H54 (cell line): ENCODE results near the gene LRRK2.

Source experiments
- DNase-seq: peaks from one replicate; pipeline ENCODE4 v3.0.0; 2011; ENCODE audit warnings: low spot score, mixed read lengths; ENCODE audit not compliant: insufficient read length
- FAIRE-seq: peaks from 3 replicates; lab custom pipeline; 2011; peaks lifted over from hg19 to GRCh38; lab: Jason Lieb, UNC
- POLR2A ChIP-seq: IDR thresholded peaks from 2 replicates; pipeline ENCODE4 v1.6.1; 2011; ENCODE audit warnings: low read depth, mild to moderate bottlenecking, low read length

The LRRK2 gene

DNA sequence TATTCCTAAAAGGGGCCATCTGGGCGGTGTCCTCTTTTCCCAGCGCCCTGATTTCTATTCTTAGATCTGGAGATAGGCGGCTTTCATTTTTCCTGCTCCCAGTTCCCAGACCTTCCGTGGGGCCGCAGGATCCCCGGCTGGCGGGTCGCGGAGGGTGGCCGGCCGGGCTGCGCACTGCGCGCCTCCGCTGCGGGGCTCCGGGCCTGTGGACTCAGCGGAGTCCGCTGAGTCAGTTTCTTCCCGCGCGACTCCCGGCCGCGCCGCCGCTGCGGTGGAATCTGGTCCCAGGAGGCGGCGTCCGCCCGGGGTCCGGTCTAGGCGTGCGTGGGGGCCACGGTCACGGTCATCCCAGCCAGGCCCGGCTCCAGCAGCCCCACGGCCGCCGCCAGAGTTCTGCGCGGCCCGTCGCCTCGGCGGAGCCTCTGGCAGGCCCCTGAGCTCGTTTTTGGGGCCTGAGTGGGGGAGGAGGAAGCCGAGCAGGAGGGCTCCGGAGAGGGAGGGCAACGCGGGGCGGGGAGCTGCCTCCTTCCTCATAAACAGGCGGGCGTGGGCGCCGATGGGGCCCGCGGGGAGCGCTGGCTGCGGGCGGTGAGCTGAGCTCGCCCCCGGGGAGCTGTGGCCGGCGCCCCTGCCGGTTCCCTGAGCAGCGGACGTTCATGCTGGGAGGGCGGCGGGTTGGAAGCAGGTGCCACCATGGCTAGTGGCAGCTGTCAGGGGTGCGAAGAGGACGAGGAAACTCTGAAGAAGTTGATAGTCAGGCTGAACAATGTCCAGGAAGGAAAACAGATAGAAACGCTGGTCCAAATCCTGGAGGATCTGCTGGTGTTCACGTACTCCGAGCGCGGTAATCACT is at the start of gene LRRK2:
Gene LRRK2 (plus strand): TSS at position 559 of the 853 bp plus-strand sequence. CDS start 135 bp downstream, at position 694.
- FAIRE-seq (no peak), DNase-seq (peak; percentile 36)
- TF ChIP-seq POLR2A = peak; percentile 34; the same call in 1 of the 2 replicates

DNA sequence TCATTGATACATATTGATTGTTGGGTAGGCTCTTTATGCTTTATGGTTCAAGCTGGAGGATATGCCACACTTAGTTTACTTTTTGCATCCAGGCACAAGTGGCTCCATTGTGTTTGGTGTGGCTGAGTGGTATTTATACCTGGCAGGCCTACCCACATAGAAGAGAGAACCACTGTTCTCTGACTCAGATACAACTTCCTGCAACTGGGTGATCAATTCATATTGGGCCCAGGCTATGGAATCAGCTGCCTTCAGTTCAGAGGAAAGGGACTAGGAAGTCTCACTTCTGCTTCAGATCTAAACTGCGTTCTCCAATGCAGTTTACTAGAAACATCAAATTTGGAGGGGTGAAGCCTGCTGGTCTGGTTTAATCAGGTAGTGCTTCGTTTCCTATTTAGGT is 49.8 kb upstream of the LRRK2 start:
- FAIRE-seq (no peak), DNase-seq (no peak)
- no peak for TF ChIP-seq POLR2A

DNA sequence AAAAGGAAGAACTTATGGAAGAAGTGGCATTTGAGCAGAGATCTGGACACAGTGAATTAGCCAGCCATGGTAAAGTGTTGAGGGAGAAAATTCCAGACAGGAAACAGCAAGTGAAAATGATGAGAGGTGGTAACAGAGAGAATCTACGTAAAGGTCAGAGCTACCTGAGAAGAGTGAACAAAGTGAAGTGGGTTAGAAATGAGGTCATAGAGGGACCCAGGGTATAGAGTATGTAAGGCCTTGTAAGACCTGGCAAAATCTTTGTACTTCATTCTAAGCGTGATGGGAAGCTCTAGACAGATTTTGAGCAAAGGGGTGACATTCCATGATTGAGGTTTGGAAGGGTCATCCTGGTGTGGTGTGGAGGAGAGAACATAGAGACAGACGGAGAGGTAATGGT is 49.3 kb upstream of the LRRK2 start:
- FAIRE-seq = no peak
- TF ChIP-seq POLR2A = no peak
- no peak for DNase-seq

DNA sequence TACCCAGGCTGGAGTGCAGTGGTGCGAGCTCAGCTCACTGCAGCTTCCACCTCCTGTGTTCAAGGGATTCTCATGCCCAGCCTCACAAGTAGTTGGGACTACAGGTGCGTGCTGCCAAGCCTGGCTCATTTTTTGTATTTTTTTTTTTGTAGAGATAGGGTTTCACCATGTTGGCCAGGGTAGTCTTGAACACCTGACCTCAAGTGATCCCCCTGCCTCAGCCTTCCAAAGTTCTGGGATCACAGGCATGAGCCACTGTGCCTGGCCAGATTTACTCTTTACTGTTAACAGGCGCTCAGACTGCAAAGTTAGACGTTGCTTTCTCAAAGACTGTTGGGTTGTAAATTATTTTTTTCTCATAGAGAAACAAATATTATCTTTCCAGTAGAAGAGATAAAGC is 46.1 kb upstream of the LRRK2 start:
- no peak for DNase-seq
- no peak for TF ChIP-seq POLR2A
- no peak for FAIRE-seq

DNA sequence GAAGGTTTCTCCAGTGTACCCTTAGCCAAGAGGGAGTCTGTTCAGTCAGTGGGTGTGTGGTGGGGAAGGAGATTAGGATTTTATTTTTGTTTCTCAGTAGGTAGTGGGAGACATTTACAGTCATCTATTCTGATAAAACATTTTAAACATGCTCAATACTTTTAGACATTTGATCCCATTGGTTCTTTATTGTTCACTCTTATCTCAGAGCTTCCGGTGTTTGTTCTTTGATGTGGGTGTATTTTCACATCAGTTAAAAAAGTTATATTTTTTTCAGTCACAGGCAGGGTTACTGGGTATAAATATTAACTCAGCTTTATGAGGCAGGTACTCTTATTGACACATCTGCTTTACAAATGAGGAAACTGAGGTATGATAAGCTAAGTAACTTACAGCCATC is 43.3 kb upstream of the LRRK2 start:
- TF ChIP-seq POLR2A = no peak
- FAIRE-seq (no peak), DNase-seq (no peak)

DNA sequence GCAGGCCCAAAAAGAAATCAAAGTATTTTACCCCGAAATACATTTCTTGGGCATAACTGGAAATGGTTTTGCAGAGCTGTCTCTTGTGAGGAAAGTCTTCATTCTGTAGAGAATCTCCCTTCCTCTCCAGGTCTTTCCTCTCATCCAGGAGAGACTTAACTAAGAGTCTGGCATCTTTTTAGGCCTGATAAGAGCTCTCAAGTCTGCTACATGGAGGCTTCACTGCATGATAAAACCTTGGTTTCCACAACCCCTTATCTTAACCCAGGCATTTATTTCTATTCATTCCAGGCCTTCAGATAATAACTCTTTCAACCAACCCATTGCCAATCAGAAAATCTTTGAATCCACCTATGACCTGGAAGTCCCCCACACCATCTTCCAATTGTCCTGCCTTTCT is 41.1 kb upstream of the LRRK2 start:
- FAIRE-seq (no peak), DNase-seq (no peak)
- no peak for TF ChIP-seq POLR2A

DNA sequence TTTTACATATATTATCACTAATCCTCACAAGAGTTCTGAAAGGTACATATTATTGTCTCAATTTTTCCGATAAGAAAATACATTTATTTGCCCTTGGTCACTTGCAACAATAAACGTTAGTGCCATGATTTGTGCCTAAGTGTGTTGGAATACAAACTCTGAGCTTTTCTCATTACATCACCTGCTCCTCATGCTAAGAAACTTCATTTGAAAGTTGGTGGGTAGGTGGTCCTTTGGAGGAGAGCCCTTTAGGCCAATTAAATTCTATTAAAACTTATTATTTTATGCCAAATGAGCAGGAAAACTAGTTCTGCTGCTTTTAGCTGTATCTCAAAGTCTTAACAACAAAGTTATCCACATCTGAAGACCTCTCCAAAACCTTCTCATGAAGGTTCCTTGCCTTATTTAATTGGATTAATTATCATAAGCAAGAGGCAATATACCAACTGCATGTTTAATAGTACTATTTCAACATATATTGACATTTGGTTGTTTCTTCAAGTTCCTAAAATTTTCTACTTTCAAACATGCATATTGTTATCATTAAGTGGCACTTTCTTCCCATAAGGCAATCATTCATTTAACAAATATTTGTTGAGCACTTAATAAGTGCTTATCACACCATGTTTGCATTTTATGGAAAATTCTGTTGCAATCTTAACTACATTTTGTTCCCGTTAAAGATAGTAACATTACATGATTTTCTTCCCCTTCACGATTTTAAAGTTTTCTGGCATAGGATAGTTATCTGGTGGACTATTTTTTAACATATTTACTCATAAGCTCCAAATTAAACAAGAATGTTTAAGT is 40.1 kb upstream of the LRRK2 start:
- DNase-seq = no peak
- no peak for TF ChIP-seq POLR2A
- FAIRE-seq = no peak

DNA sequence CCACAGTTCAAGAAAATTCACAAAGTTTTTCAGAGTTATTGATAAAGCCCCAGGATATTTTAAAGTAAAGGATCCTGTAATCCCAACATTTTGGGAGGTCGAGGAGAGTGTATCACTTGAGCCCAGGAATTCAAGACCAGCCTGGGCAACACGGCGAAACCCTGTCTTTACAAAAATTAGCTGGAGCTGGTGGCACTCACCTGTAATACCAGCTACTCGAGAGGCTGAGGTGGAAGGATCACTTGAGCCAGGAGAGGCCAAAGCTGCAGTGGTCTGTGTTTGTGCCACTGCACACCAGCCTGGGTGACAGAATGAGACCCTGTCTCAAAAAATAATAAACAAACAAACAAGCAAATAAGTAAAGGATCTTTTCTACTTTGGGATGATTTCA is 39.5 kb upstream of the LRRK2 start:
- no peak for DNase-seq
- TF ChIP-seq POLR2A = no peak
- FAIRE-seq = no peak

DNA sequence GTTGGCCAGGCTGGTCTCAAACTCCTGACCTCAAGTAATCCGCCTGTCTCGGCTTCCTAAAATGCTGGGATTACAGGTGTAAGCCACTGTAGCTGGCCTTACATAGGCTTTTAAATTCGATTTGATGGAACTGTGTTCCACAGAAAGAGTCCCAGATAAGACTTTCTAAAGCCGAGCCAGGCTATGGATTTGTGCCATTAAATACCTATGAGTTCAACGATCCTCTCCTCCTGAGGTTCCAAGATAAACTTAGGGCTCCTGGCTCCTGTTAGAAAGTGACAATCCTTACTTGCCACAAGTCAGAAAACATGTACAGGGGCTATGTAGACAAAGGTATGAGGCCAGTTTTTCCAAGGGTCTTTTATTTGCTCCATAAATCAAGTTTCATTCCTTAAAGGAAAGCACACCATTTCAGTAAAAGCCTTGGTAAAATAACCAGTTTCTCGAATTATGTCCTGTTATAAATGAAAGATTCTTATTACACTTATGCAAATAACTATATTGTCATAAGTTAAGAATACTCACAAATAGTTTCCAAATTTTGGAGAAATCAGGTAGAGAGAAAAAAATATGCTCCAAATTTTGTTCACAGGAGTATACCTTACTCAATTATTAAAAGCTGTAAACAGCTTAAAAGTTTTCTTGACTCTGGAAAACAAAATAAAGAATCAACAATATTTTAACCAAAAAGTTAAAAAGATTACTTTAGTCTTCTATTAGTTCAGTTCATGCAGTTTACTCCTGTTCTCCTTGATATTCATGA is 36.1 kb upstream of the LRRK2 start:
- DNase-seq (no peak), FAIRE-seq (no peak)
- TF ChIP-seq POLR2A = no peak

DNA sequence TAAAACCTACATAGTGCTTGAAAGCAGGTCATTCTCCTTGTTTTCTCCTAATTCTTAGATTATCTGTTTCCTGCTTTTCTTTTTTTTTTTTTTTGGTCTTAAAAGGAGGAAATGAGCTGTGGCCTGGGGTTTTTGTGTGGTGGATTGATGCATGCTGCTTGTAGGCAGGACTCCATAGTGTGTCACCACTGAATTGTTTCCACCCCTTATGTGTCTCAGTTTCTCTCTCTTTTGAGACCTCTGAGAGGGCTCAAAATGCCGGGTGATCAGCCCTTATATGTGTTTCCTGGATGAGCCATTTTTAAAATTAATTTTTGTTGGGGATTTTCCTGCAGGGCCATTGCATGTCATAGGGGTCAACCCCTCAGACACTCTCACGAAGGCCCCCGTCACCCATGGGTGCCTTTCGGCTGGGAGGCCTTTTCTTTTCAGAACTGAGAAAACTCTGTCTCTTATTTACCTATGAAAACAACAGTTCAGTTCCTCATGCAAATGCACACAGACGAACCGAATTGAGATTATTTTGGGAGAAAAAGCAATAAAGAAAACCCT is 32.0 kb upstream of the LRRK2 start:
- FAIRE-seq (no peak), DNase-seq (no peak)
- no peak for TF ChIP-seq POLR2A

DNA sequence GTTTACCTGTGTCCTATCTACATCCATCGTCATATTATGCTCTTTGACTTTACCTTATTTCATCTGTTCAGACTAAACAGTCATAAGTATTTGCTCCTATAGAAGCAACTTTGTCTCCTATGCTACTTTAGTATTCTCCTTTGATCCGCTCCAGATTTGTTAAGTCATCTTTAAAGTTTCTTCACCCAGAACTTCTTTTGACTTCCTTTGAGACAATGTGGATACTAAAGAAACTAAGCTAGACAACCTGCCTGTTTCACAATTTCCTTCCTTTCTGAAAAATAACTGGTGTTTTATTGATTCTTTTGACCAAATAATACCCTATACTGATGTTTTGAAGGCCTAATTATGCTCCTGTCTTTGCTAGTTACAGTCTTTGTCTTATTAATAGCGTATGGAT is 30.0 kb upstream of the LRRK2 start:
- TF ChIP-seq POLR2A = no peak
- FAIRE-seq (no peak), DNase-seq (no peak)

DNA sequence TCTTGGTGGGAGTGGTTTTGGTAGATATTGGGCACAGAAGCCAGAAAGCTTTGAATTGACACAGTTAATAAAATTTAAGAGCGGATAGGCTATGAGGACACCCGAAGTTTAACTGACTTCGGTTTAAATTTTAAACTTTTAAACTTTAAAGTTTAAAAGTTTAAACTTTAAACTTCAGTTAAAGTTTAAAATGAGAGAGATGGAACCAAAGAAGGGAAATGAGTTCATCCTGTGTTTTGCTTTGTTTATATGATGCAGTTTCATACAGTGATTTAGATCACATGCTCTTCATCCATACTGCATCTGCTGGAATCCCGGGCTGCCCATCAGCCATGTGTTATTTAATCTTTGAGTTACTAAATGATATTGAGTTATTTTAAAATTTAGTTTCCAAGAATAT is 27.2 kb upstream of the LRRK2 start:
- TF ChIP-seq POLR2A = no peak
- no peak for DNase-seq
- FAIRE-seq = no peak

DNA sequence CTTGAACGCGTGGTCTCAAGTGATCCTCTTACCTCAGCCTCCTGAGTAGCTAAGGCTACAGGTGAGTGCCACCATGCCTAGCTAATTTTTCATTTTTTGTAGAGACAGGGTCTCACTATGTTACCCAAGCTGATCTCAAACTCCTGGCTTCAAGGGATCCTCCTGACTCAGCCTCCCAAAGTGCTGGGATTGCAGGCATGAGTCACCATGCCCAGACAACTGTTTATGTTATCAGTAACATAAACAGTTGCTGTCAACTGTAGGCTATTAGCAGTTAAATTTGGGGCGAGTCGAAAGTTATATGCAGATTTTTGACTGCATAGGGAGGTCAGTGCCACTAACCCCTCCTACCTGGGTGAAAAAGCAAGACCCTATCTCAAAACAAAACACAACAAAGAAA is 26.2 kb upstream of the LRRK2 start:
- FAIRE-seq (no peak), DNase-seq (no peak)
- TF ChIP-seq POLR2A = no peak
